ENCODE data around the gene DYNLT2B.
A peak's percentile ranks its signal among the peaks of the same experiment; 100 is the strongest.
"Not testable (repeated sequence)": the region's sequence is repeated elsewhere in the genome, so short reads cannot be mapped to it uniquely, and the experiment has no call there.

The DYNLT2B gene

DNA sequence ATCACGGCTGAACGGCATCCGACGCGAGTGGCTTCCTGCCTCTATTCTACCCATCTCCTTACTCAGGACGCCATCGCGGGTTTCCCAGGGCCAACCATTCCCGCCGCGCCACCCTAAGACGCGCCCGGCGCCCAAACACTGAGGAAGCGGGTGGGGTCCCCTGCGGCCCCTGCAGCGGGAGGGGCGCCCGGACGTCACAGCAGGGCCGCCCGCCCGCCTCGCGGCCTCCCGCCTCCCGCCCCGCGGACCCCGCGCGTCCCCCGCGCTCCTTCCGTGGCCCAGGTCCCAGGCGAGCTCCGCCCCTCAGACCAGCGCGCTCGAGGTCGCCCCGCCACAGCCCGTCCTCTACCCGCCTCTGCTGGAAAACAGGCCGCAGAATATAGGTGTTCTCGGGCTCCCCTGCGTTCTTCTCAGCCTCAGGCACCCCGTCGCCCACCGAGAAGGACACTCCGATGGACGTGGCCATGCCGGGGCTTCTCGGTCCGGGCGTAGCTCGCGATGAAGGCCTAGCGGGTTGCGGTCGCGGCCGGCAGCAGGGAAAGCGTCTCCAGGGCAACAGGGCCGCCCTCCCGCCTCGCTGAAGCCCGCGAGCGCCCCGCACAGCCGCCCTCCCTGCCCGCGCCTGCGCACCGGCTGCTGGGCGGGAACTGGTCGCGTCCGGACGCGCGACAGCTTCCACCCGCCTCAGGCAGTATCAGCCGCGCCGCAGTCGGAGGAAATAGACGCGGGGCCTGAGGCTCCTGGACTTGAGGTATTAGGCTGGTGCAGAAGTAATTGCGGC lies at the start of gene DYNLT2B:
Gene DYNLT2B (minus strand): TSS at position 554 of the 781 bp plus-strand sequence. CDS start 88 bp downstream, at position 466.
- peak within 1 kb of the TSS; percentile 58 to 95 (median 88) for H3K4me3 ChIP-seq (ENCODE audit: low read depth in 1 of 5, low read length in 5 of 5)
- H3K27me3 ChIP-seq (ENCODE audit: control insufficient read depth in 5 of 5, insufficient read depth in 4 of 5, low read length in 5 of 5), result no peaks in the 10 kb centered on the region
- no peaks in the 10 kb centered on the region for H3K9me3 ChIP-seq (ENCODE audit: control insufficient read depth in 5 of 5, low read length in 5 of 5)
- peak within 1 kb of the TSS; percentile 48 to 91 (median 74) for H3K9ac ChIP-seq (ENCODE audit: low read length in 5 of 5)
- peaks cover 0 to 13% (median 2%) of the 10 kb centered on the region in 5 donors for H3K4me1 ChIP-seq (ENCODE audit: control insufficient read depth in 5 of 5, insufficient read depth in 5 of 5, low read length in 5 of 5)
- H3K27ac ChIP-seq (ENCODE audit: low read depth, low read length), result peak within 1 kb of the TSS; percentile 78
- peaks cover 0 to 2% (median 0%) of the 10 kb centered on the region in 5 donors for H3K36me3 ChIP-seq (ENCODE audit: control insufficient read depth in 5 of 5, insufficient read depth in 5 of 5, low read length in 5 of 5)

DNA sequence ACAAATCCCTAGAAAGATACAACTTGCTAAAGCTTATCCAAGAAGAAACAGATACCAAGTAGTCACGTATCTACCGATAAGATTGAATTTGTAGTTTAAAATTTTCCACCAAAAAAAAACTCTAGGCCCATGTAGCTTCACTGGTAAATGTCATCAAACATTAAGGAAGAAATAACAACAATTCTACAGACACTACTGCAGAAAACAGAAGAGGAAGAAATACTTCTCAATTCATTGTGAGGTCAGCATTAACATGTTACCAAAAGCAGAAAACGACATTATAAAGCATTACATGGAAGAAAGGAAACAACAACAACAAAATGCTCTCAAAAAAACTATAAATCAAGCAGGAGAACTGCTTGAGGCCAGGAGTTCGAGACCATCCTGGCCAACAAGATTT lies 47.7 kb upstream of the DYNLT2B start:
- H3K36me3 ChIP-seq (ENCODE audit: control insufficient read depth in 5 of 5, insufficient read depth in 5 of 5, low read length in 5 of 5), result peaks cover 19 to 55% (median 41%) of the 10 kb centered on the region in 5 donors
- H3K4me1 ChIP-seq (ENCODE audit: control insufficient read depth in 5 of 5, insufficient read depth in 5 of 5, low read length in 5 of 5), result no peaks in the 10 kb centered on the region
- no peak overlapping the region for H3K4me3 ChIP-seq (ENCODE audit: low read depth in 1 of 5, low read length in 5 of 5)
- no peak overlapping the region for H3K9ac ChIP-seq (ENCODE audit: low read length in 5 of 5)
- no peak overlapping the region for H3K27ac ChIP-seq (ENCODE audit: low read depth, low read length)
- H3K27me3 ChIP-seq (ENCODE audit: control insufficient read depth in 5 of 5, insufficient read depth in 4 of 5, low read length in 5 of 5), result no peaks in the 10 kb centered on the region
- H3K9me3 ChIP-seq (ENCODE audit: control insufficient read depth in 5 of 5, low read length in 5 of 5), result no peaks in the 10 kb centered on the region

DNA sequence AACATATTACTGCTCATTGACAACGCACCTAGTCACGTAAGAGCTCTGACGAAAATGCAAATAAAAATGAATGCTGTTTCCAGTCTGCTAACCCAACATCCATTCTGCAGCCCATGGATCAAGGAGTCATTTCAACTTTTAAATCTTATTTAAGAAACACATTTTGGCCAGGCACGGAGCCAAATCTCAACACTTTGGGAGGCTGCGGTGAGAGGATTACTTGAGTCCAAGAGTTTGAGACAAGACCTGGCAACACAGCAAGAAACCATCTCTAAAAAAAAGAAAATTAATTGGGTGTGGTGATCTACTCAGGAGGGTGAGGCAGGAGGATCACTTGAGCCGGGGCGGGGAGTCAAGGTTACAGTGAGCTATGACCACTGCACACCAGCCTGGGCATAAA lies 42.5 kb upstream of the DYNLT2B start:
- Histone ChIP-seq H3K36me3 (ENCODE audit: control insufficient read depth in 5 of 5, insufficient read depth in 5 of 5, low read length in 5 of 5) (peaks cover 32 to 74% (median 57%) of the 10 kb centered on the region in 5 donors), H3K4me1 (ENCODE audit: control insufficient read depth in 5 of 5, insufficient read depth in 5 of 5, low read length in 5 of 5) (no peaks in the 10 kb centered on the region), H3K27me3 (ENCODE audit: control insufficient read depth in 5 of 5, insufficient read depth in 4 of 5, low read length in 5 of 5) (no peaks in the 10 kb centered on the region), H3K9ac (ENCODE audit: low read length in 5 of 5) (no peak overlapping the region), H3K4me3 (ENCODE audit: low read depth in 1 of 5, low read length in 5 of 5) (no peak overlapping the region), H3K27ac (ENCODE audit: low read depth, low read length) (no peak overlapping the region), H3K9me3 (ENCODE audit: control insufficient read depth in 5 of 5, low read length in 5 of 5) (no peaks in the 10 kb centered on the region)

DNA sequence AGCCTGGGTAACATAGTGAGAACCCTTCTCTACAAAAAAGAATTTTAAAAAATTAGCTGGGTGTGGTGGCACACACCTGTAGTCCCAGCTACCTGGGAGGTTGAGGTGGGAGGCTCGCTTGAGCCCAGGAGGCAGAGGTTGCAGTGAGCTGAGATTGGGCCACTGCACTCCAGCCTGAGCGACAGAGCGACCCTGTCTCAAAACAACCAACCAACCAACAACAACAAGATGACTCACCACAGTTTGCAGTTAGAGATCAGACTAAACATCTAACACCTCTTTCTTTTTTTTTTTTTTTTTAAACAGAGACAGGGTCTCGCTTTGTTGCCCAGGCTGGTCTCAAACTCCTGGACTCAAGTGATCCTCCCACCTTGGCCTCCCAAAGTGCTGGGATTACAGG lies 40.5 kb upstream of the DYNLT2B start:
- peaks cover 47 to 86% (median 68%) of the 10 kb centered on the region in 5 donors for H3K36me3 ChIP-seq (ENCODE audit: control insufficient read depth in 5 of 5, insufficient read depth in 5 of 5, low read length in 5 of 5)
- H3K4me1 ChIP-seq (ENCODE audit: control insufficient read depth in 5 of 5, insufficient read depth in 5 of 5, low read length in 5 of 5); H3K9ac ChIP-seq (ENCODE audit: low read length in 5 of 5); H3K4me3 ChIP-seq (ENCODE audit: low read depth in 1 of 5, low read length in 5 of 5); H3K27ac ChIP-seq (ENCODE audit: low read depth, low read length); H3K9me3 ChIP-seq (ENCODE audit: control insufficient read depth in 5 of 5, low read length in 5 of 5); H3K27me3 ChIP-seq (ENCODE audit: control insufficient read depth in 5 of 5, insufficient read depth in 4 of 5, low read length in 5 of 5): not testable (repeated sequence)

DNA sequence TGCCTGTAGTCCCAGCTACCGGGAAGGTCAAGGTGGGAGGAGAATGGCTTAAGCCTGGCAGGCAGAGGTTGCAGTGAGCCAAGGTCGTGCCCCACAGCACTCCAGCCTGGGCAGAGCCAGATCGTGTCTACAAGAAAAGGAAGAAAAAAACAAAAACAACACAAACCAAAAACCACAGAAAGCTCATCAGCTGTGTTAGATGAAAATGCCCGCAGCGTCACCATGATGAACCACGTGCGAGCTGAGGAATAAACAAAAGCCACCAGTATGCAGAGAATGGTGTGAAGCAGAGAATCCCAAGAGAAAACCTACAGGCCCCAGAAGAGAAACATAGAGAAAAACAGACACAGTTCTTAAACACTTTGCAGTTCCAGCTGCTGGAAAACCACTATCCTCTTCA lies 39.9 kb upstream of the DYNLT2B start:
- Histone ChIP-seq H3K27ac (ENCODE audit: low read depth, low read length) (no peak overlapping the region), H3K4me1 (ENCODE audit: control insufficient read depth in 5 of 5, insufficient read depth in 5 of 5, low read length in 5 of 5) (no peaks in the 10 kb centered on the region), H3K9ac (ENCODE audit: low read length in 5 of 5) (no peak overlapping the region), H3K27me3 (ENCODE audit: control insufficient read depth in 5 of 5, insufficient read depth in 4 of 5, low read length in 5 of 5) (no peaks in the 10 kb centered on the region), H3K4me3 (ENCODE audit: low read depth in 1 of 5, low read length in 5 of 5) (no peak overlapping the region), H3K9me3 (ENCODE audit: control insufficient read depth in 5 of 5, low read length in 5 of 5) (no peaks in the 10 kb centered on the region), H3K36me3 (ENCODE audit: control insufficient read depth in 5 of 5, insufficient read depth in 5 of 5, low read length in 5 of 5) (peaks cover 47 to 89% (median 68%) of the 10 kb centered on the region in 5 donors)

DNA sequence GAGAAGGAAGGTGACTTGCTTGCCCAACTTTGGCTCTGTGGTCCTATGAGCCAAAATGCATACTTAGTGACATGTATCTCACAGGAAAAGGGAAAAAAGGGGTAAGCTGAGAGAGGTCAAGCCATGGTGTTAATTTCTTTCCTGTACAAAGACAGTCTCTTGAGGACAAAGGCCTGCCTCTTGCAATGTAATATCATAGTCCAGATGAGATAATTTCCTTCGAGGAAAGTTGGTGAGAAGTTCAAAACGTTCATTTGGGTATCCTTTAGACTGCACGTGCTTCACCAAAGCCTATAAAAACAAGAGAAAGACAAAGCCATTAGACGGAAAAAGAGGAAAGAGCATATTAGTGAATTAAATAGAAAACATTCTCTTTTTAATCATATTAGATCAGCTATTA lies 38.5 kb upstream of the DYNLT2B start:
- no peak overlapping the region for H3K4me3 ChIP-seq (ENCODE audit: low read depth in 1 of 5, low read length in 5 of 5)
- H3K36me3 ChIP-seq (ENCODE audit: control insufficient read depth in 5 of 5, insufficient read depth in 5 of 5, low read length in 5 of 5), result peaks cover 46 to 77% (median 59%) of the 10 kb centered on the region in 5 donors
- no peaks in the 10 kb centered on the region for H3K4me1 ChIP-seq (ENCODE audit: control insufficient read depth in 5 of 5, insufficient read depth in 5 of 5, low read length in 5 of 5)

DNA sequence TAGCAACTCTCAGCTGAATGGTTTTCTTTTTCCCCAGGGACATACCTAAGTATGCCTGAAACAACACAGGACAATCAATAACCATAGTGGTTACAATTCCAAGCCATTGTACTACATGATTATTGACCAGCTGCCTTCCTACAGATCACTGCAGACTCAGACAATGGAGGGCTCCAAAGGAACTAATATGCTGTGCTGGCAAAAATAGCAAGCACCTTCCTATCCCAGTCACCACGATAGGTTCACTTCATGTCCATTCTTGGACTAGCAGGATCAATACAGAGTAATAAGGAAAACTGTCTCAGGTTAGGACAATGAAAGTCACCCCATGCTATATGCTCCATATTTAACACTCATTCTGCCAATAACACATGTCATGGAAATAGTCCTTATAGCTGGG lies 37.6 kb upstream of the DYNLT2B start:
- peaks cover 38 to 68% (median 52%) of the 10 kb centered on the region in 5 donors for H3K36me3 ChIP-seq (ENCODE audit: control insufficient read depth in 5 of 5, insufficient read depth in 5 of 5, low read length in 5 of 5)
- H3K27ac ChIP-seq (ENCODE audit: low read depth, low read length), result no peak overlapping the region
- no peaks in the 10 kb centered on the region for H3K27me3 ChIP-seq (ENCODE audit: control insufficient read depth in 5 of 5, insufficient read depth in 4 of 5, low read length in 5 of 5)
- H3K9me3 ChIP-seq (ENCODE audit: control insufficient read depth in 5 of 5, low read length in 5 of 5), result no peaks in the 10 kb centered on the region
- H3K4me3 ChIP-seq (ENCODE audit: low read depth in 1 of 5, low read length in 5 of 5), result no peak overlapping the region
- H3K4me1 ChIP-seq (ENCODE audit: control insufficient read depth in 5 of 5, insufficient read depth in 5 of 5, low read length in 5 of 5), result no peaks in the 10 kb centered on the region
- H3K9ac ChIP-seq (ENCODE audit: low read length in 5 of 5), result no peak overlapping the region

More for the DNA sequence above, 38.5 kb upstream of the DYNLT2B start:
- Histone ChIP-seq H3K9ac (ENCODE audit: low read length in 5 of 5) (no peak overlapping the region), H3K9me3 (ENCODE audit: control insufficient read depth in 5 of 5, low read length in 5 of 5) (no peaks in the 10 kb centered on the region), H3K27me3 (ENCODE audit: control insufficient read depth in 5 of 5, insufficient read depth in 4 of 5, low read length in 5 of 5) (no peaks in the 10 kb centered on the region), H3K27ac (ENCODE audit: low read depth, low read length) (no peak overlapping the region)

DNA sequence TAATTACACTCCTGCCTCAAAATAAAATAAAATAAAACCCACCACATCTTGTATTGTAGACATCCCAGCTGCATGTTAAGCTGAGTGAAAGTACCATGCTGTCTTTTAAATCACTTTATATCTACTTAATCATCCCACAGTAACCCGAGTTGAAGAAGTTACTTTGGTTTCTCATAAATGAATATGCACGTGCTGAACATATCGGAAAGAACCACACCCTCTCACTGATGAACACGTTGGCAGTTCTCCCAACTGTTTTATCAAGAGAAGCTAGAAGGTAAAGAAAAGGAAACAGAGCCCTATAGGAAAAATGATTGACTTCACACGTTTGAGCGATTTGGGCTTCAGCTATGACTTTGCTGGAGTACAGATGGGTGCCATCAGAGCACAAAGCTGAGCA lies 36.1 kb upstream of the DYNLT2B start:
- Histone ChIP-seq H3K4me1 (ENCODE audit: control insufficient read depth in 5 of 5, insufficient read depth in 5 of 5, low read length in 5 of 5) (peaks cover 0 to 12% (median 7%) of the 10 kb centered on the region in 5 donors), H3K27ac (ENCODE audit: low read depth, low read length) (no peak overlapping the region), H3K36me3 (ENCODE audit: control insufficient read depth in 5 of 5, insufficient read depth in 5 of 5, low read length in 5 of 5) (peaks cover 32 to 54% (median 41%) of the 10 kb centered on the region in 5 donors), H3K4me3 (ENCODE audit: low read depth in 1 of 5, low read length in 5 of 5) (no peak overlapping the region), H3K9me3 (ENCODE audit: control insufficient read depth in 5 of 5, low read length in 5 of 5) (no peaks in the 10 kb centered on the region), H3K27me3 (ENCODE audit: control insufficient read depth in 5 of 5, insufficient read depth in 4 of 5, low read length in 5 of 5) (no peaks in the 10 kb centered on the region), H3K9ac (ENCODE audit: low read length in 5 of 5) (no peak overlapping the region)

DNA sequence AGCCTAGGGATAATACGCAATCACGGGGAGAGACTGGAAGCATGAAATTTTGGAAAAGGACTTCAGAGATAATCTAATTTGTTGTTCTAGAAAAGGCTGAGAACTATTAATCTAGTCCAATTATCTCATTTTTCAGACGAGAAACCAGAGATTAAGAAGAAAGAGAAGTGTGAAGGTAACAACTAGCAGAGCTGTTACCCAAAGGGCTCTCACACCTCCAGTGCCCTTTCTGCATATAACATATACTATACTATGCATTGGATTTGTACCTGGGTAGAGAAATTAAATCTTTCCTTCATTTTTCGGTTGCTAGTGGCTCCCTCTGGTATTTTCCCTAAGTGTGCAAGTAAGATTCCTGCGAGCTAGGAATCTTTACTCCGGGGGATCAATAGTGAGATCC lies 33.5 kb upstream of the DYNLT2B start:
- Histone ChIP-seq H3K9me3 (ENCODE audit: control insufficient read depth in 5 of 5, low read length in 5 of 5) (no peaks in the 10 kb centered on the region), H3K27me3 (ENCODE audit: control insufficient read depth in 5 of 5, insufficient read depth in 4 of 5, low read length in 5 of 5) (no peaks in the 10 kb centered on the region), H3K4me1 (ENCODE audit: control insufficient read depth in 5 of 5, insufficient read depth in 5 of 5, low read length in 5 of 5) (peaks cover 0 to 14% (median 7%) of the 10 kb centered on the region in 5 donors), H3K27ac (ENCODE audit: low read depth, low read length) (no peak overlapping the region), H3K9ac (ENCODE audit: low read length in 5 of 5) (no peak overlapping the region), H3K4me3 (ENCODE audit: low read depth in 1 of 5, low read length in 5 of 5) (no peak overlapping the region), H3K36me3 (ENCODE audit: control insufficient read depth in 5 of 5, insufficient read depth in 5 of 5, low read length in 5 of 5) (peaks cover 24 to 31% (median 27%) of the 10 kb centered on the region in 5 donors)

DNA sequence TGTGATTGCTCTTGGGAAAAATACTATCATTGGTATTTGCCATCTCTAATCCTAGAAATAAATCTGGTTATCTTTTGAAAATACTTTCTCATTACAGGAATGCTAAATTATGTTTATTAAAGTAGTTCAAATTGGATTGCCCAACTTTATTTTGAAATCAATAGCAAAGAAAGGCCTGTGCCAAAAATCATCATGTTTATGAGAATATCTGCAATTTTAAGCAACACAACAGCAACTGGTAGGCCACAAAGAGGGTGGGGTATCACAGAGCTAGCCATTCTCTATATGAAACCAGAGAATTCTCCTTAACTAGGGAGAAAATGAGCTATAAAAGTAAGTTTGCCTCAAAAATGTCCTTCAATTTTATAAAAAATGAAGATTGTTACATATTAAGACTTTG lies 32.0 kb upstream of the DYNLT2B start:
- H3K4me3 ChIP-seq (ENCODE audit: low read depth in 1 of 5, low read length in 5 of 5), result no peak overlapping the region
- peaks cover 9 to 16% (median 13%) of the 10 kb centered on the region in 5 donors for H3K36me3 ChIP-seq (ENCODE audit: control insufficient read depth in 5 of 5, insufficient read depth in 5 of 5, low read length in 5 of 5)
- no peak overlapping the region for H3K9ac ChIP-seq (ENCODE audit: low read length in 5 of 5)
- H3K27ac ChIP-seq (ENCODE audit: low read depth, low read length), result peak overlapping the region; percentile 6
- no peaks in the 10 kb centered on the region for H3K27me3 ChIP-seq (ENCODE audit: control insufficient read depth in 5 of 5, insufficient read depth in 4 of 5, low read length in 5 of 5)
- H3K9me3 ChIP-seq (ENCODE audit: control insufficient read depth in 5 of 5, low read length in 5 of 5), result no peaks in the 10 kb centered on the region
- peaks cover 0 to 14% (median 7%) of the 10 kb centered on the region in 5 donors for H3K4me1 ChIP-seq (ENCODE audit: control insufficient read depth in 5 of 5, insufficient read depth in 5 of 5, low read length in 5 of 5)
